Astrocyte (in vitro differentiated cells and primary cell): ENCODE results near the gene ZNF394.

Experiments
- CTCF ChIP-seq: IDR thresholded peaks from 2 replicates; pipeline ENCODE4 v1.5.1; 2011; ENCODE audit warnings: low read depth, mild to moderate bottlenecking, inconsistent platforms, low read length, moderate library complexity; ENCODE audit not compliant: insufficient read depth
- EZH2 ChIP-seq: IDR thresholded peaks from 2 replicates; pipeline ENCODE4 v1.6.1; 2012; ENCODE audit warnings: mild to moderate bottlenecking, low read length, inconsistent platforms; ENCODE audit not compliant: insufficient read depth

GRCh38 chr7:99468336-99468918 lies 31.7 kb downstream of the ZNF394 start:
- no peak for TF ChIP-seq CTCF
- no peak for TF ChIP-seq EZH2
